HG02970 (cell line): Measurements from ENCODE around the gene MAFG.

Experiments used
- ATAC-seq: cut with Tn5 transposase; IDR thresholded peaks from one replicate; pipeline ENCODE4 v1.9.1; 2021; ENCODE audit warnings: mild to moderate bottlenecking, moderate library complexity, moderate number of reproducible peaks; ENCODE audit not compliant: unreplicated experiment, low FRiP score

MAFG gene

DNA sequence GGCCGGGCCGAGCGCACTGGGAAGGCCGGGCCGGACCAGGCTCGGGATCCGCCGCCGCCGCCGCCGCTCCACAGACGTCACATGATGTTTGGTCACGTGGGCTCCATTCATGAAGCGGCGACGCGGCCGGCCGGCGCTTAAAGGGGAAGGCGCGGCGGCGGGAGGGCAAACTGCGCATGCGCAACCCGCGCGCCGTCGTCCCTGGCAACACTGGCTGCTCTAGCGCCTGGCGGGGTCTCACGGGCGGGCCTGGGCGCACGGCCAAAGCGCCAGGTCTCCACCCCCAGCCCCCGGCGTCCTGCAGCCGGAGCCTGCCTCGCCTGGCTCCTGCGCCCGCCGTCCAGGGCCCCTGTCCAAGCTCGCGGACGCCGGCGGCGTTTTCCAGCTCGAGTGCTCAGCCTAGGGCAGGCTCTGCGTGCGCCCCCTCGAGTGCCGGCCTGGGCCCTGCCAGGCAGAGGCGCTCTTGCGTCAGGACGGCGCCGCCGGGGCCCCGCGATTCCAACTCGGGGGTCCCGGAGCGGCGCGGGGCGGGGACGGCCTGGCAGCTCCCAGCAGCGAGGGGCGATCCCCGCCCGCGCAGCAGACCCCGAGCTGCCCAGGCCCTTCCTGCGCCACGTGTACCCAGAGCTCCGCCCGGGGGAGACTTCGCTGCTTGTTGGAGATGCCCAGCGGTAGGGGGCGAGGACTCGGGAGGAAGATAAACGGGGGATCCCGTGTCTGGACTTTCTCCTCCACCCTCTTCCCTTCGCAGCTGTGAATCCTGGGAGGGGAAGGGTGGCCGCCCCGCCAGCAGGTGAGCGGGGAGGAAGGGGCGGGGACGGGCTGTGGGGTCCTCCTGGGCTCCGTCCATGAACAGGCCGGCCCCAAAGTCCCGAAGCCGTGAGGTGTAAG, at the start of gene MAFG:
TSS of gene MAFG (minus strand) at position 83 of the 891 bp plus-strand sequence. CDS start 4,550 bp downstream, outside the sequence.
- ATAC-seq: peak; percentile 75

DNA sequence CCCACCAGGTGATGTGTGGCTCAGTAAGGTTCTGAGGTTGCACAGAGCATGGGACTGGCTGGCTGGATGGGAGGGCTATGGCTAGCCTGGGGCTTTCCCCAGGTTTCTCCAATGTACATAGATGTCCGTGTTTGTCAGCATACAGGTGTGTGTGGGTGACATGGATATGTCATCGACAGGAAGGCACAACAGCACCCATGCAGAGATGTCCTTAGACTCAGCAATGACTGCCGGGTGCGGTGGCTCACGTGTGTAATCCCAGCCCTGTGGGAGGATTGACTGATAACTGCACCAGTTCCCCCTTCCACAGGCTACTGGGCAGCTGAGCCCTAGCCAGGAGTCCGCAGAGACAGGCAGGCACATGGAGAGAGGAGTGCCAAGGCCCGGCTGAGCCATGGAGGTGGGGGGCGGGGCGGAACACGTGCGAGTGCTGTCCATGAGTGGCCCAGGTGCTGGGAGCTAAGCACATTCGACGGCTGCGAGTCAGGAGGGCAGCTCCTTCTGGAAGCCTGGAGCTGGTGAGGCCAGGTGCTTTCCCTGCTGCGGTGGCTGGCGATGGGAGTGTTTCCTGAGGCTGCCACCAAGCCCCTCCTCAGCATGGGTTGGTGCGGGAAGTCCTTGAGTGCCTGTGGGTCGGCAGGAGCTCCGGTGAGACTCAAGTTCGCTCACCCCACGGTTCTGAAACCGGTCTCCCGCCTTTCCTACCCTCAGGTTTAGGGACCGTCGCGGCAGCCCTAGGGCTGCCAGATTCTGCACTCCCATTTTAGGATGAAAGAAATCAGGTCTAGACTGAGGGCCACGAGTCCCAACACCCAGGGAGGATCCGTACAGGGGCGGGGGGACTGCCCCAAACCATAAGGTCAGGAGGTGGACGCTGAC, 49.0 kb upstream of the MAFG start:
- ATAC-seq: no peak

DNA sequence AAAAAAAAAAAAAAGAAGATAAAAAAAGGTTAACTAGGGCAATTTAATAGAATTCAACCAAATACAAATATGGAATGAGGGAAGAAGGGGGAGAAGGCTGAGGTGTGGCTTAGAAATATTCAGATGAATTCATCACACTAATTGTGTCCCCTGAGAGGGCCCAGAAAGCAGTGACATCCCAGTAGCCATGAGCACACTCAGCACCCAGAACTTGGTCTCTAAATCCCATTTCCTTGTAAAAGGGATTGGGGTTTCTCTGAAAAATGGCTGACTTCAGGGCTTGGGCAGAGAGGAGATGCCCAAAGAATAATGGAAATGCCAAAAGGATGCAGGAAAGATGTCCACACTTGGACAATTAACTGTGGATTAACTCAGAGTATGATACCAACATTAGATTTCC, 45.9 kb upstream of the MAFG start:
- no peak for ATAC-seq

- no peak for ATAC-seq
Measured at GRCh38 chr17:81968850-81969812, 41.6 kb upstream of the MAFG start.

GRCh38 chr17:81968396-81968745, 40.8 kb upstream of the MAFG start:
- ATAC-seq: no peak

DNA sequence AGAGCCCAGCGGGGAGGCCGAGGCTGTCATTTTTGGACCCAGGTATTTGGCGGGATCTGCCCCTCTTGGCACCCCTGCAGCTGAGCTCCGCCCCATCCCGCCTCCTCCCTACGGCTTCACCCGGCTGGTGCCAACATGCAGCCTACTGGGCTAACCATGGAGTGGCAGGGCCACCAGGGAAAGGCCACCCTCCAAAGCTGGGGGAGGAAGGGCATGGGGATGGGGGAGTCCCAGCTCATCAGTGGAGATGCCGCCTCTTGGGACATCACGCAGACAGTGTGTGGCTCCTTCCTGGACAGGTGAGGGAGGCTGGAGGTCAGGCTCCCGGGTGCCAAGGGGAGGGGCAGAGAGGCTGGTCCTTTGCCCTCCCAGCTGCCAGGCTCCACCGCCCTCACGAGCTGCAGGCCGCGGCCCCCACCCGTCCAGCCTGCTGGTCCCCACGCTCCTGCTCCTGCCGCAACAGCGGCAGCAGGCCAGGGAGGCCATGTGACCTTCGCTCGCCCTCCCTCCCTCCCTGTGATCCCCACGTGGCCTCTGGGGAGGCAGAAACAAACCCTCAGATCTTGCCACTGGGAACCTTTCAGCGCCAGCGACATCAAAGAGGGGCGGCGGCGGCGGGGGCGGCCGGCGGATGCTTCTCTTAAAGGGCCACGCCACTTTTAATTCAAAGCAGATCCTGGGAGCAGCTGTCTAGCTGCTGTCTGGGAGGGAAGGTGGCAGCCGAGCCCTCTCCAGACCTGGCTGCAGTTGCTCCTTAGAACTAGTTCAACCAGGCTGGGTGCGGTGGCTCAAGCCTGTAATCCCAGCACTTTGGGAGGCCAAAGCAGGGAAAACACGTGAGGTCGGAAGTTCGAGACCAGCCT, 40.2 kb upstream of the MAFG start:
- no peak for ATAC-seq

DNA sequence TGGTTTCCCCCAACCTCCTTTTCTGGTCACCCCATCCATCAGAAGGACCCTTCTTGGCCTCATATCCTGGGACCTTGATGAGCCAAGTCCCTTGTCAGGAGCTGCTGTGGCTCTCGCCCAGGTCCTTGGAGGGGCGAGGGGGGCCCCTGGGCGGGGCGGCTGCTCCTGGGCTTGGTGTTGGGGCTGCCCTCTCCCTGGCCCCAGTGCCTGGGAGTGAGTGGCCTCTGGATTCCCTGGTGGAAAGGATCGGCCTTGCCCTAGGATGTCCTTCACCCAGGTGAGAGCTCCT, 39.7 kb upstream of the MAFG start:
- no peak for ATAC-seq

DNA sequence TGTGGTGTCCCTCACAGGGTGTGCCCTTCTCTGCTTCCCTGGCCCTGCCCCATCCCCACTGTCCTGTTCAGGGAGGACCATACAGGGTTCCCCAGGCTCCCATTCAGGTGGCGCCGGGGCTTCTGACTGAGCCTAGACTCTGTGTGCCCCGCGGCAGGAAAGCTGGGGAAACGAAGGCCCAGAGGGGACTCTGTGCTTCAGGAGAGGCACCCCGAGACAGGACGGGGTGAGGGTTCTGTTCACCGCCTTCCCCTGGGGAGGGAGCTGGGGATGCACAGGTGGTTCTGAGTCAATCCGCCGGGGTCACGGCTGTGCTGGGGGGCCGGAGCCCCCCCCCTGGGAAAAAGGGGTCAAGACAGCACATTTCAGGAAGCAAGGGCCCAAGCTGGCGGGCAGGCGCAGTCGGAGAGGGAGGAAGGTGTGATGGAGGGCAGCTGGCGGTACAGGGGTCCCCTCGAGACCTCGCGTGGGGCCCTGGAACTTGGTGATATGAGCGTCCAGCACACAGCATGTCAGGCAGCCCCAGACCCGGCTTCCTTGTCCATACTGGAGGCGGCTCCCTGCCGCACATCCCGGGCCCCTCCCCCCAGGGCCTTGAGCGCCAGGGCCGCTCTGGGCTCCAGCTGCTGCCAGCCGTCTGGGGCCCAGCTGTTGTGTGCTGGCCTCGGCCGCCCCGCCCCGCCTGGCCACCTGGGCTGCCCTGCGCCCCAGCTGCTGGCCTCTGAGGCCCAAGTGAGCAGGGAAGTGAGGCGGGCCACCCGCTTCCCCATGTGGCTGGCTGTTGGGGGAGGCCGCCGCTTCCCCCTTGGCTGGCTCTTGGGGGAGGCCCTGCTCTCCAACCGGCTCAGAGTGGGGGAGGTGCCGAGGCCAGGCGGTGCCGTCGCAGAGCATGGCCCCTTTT, 39.1 kb upstream of the MAFG start:
- no peak for ATAC-seq

- ATAC-seq: no peak
Measured at GRCh38 chr17:81964081-81964849, 36.7 kb upstream of the MAFG start.

GRCh38 chr17:81962499-81963441, 35.2 kb upstream of the MAFG start:
- no peak for ATAC-seq

GRCh38 chr17:81961521-81962498, 34.3 kb upstream of the MAFG start:
- ATAC-seq: no peak

GRCh38 chr17:81961087-81961511, 33.6 kb upstream of the MAFG start, which contains the start of gene NOTUM:
NOTUM (minus strand) TSS chr17:81961187; CDS start chr17:81960909, 278 bp downstream.
- ATAC-seq: no peak

- no peak for ATAC-seq
Measured at GRCh38 chr17:81960130-81960958, 32.8 kb upstream of the MAFG start.

- ATAC-seq: no peak
Measured at GRCh38 chr17:81959362-81960129, 32.0 kb upstream of the MAFG start.
